B cell (primary cell): ENCODE results near the gene C19orf81. TPM values are rescaled to one million over a fixed set of nuclear protein-coding genes. Genes with fewer than 3 reads are reported as not detected.

Experiments used
- ATAC-seq: fragments of 200-7000 bp; cut with Tn5 transposase; one replicate; pipeline ENCODE4 v1.10.0; 2021; ENCODE audit warnings: low read depth, mild to moderate bottlenecking, moderate number of reproducible peaks, moderate library complexity
- CTCF ChIA-PET: fragments of 350-600 bp; sonication (Branson Sonifier 250); formaldehyde crosslinking; loops from one replicate; lab custom pipeline; 2021; ENCODE audit warnings: antibody characterized with exemption, inconsistent platforms; lab: Charles Lee
- POLR2A ChIA-PET: fragments of 350-600 bp; sonication (Branson Sonifier 250); formaldehyde crosslinking; loops from one replicate; lab custom pipeline; 2021; ENCODE audit warnings: antibody characterized with exemption; lab: Charles Lee
- DNase-seq: peaks from one replicate; pipeline ENCODE4 v3.0.0; 2013
- H2AFZ ChIP-seq: 2 replicates; pipeline ENCODE4 v1.6.1; 2012; ENCODE audit warnings: mild to moderate bottlenecking, low read depth, low read length; ENCODE audit not compliant: insufficient read depth, poor library complexity, severe bottlenecking
- H3K27ac ChIP-seq, 2 donors: 1 replicate in 1 of 2; 2 replicates in 1 of 2; pipeline ENCODE4 v1.5.1; 2012 to 2013; ENCODE audit warnings: low read length in 2 of 2, mild to moderate bottlenecking in 2 of 2, moderate library complexity in 1 of 2
- H3K27me3 ChIP-seq, 4 experiments: fragments of 200-600 bp in 1 of 4; sonication (generic) in 1 of 4; replicated peaks in 1 of 4; 1 replicate in 2 of 4; 2 replicates in 2 of 4; pipeline versions ENCODE4 v1.6.1 to v1.7.0; 2013 to 2016; ENCODE audit warnings: low read length in 3 of 4, mild to moderate bottlenecking in 2 of 4, mixed read lengths in 1 of 4, moderate library complexity in 1 of 4; ENCODE audit not compliant: insufficient read depth in 4 of 4, control insufficient read depth in 3 of 4; ENCODE audit errors: control extremely low read depth in 1 of 4
- H3K36me3 ChIP-seq, 2 experiments: replicated peaks in 1 of 2; 1 replicate in 1 of 2; 2 replicates in 1 of 2; pipeline versions ENCODE4 v1.6.1 to v1.7.1; 2013; ENCODE audit warnings: low read length in 1 of 2; ENCODE audit not compliant: insufficient read depth in 2 of 2, control insufficient read depth in 1 of 2; ENCODE audit errors: control extremely low read depth in 1 of 2, extremely low read depth in 1 of 2
- H3K4me1 ChIP-seq, 2 donors: fragments of 200-600 bp in 1 of 2; sonication (generic) in 1 of 2; 1 replicate in 1 of 2; 2 replicates in 1 of 2; pipeline versions ENCODE4 v1.5.1 to v1.6.1; 2013 to 2017; ENCODE audit warnings: low read length in 2 of 2; ENCODE audit not compliant: control insufficient read depth in 2 of 2, insufficient read depth in 2 of 2
- H3K4me2 ChIP-seq: replicated peaks from 2 replicates; pipeline ENCODE3; 2012; ENCODE audit warnings: mild to moderate bottlenecking, low read depth, low read length; ENCODE audit not compliant: poor library complexity, severe bottlenecking
- H3K4me3 ChIP-seq, 5 experiments: fragments of 200-600 bp in 1 of 5; sonication (generic) in 1 of 5; 1 replicate in 3 of 5; 2 replicates in 2 of 5; pipeline versions ENCODE4 v1.5.1 to v1.7.0; 2011 to 2016; ENCODE audit warnings: low read length in 4 of 5, mild to moderate bottlenecking in 4 of 5, low read depth in 2 of 5, control low read depth in 1 of 5, moderate library complexity in 1 of 5; ENCODE audit not compliant: insufficient read depth in 1 of 5; ENCODE audit errors: control extremely low read depth in 1 of 5, extremely low read depth in 1 of 5
- H3K79me2 ChIP-seq: fragments of 200-600 bp; sonication (generic); one replicate; pipeline ENCODE4 v1.6.0; 2016; ENCODE audit warnings: low read length; ENCODE audit not compliant: control insufficient read depth, insufficient read depth
- H3K9ac ChIP-seq: fragments of 200-600 bp; sonication (generic); 2 replicates; pipeline ENCODE4 v1.6.1; 2017; ENCODE audit warnings: mild to moderate bottlenecking, low read length, moderate library complexity
- H3K9me3 ChIP-seq, 3 donors: one replicate each; pipeline versions ENCODE4 v1.6.1 to v1.7.1; 2013; ENCODE audit warnings: low read length in 2 of 3; ENCODE audit not compliant: control insufficient read depth in 2 of 3, insufficient read depth in 1 of 3; ENCODE audit errors: control extremely low read depth in 1 of 3
- H4K20me1 ChIP-seq: 2 replicates; pipeline ENCODE4 v1.6.0; 2012; ENCODE audit warnings: mild to moderate bottlenecking, low read length; ENCODE audit not compliant: insufficient read depth, control insufficient read depth, poor library complexity, severe bottlenecking
- H3K27ac Mint-ChIP-seq: one replicate; pipeline ENCODE4 v1.8.0; 2021; ENCODE audit warnings: mixed read lengths
- H3K27me3 Mint-ChIP-seq: one replicate; pipeline ENCODE4 v1.8.0; 2021; ENCODE audit warnings: mixed read lengths
- H3K4me1 Mint-ChIP-seq: one replicate; pipeline ENCODE4 v1.8.0; 2021; ENCODE audit warnings: mixed read lengths
- H3K4me3 Mint-ChIP-seq: one replicate; pipeline ENCODE4 v1.8.0; 2021; ENCODE audit warnings: mixed read lengths
- H3K9me3 Mint-ChIP-seq: one replicate; pipeline ENCODE4 v1.8.0; 2022; ENCODE audit warnings: mixed read lengths; ENCODE audit not compliant: insufficient read depth
- EZH2 ChIP-seq: IDR thresholded peaks from 2 replicates; pipeline ENCODE4 v1.6.1; 2012; ENCODE audit warnings: borderline replicate concordance, low read depth, mild to moderate bottlenecking, moderate library complexity, low read length; ENCODE audit not compliant: insufficient read depth, poor library complexity, severe bottlenecking
- WGBS: methylation state at CpG from one replicate; pipeline ENCODE4 v1.1.5; 2013; ENCODE audit warnings: missing lambda C conversion rate; ENCODE audit not compliant: insufficient coverage; 5-methylcytosine and 5-hydroxymethylcytosine counted together
- intact Hi-C: fragments of 100-400 bp; cut with micrococcal nuclease; formaldehyde crosslinking; loops from one replicate; pipeline ENCODE4 v1.10.0; 2022
- polyA plus RNA-seq: library from polyadenylated mRNA; depleted of rRNA; stranded (reverse); fragments of >200 nt; gene quantifications from 2 replicates; pipeline ENCODE4 v1.2.3, GENCODE V29; 2012
- total RNA-seq, 2 donors: library from RNA; stranded (reverse); fragments of 120-200 nt in 1 of 2; gene quantifications; 1 replicate in 1 of 2; 2 replicates in 1 of 2; pipeline versions ENCODE4 v1.2.3 to v1.2.4, GENCODE V29; 2013 to 2022
- TF ChIP-seq, protein P1 (sequence below): fragments of 200-600 bp; IDR thresholded peaks from one replicate; pipeline ENCODE4 v1.8.0; 2022; ENCODE audit warnings: antibody characterized with exemption, mild to moderate bottlenecking

C19orf81 gene
- total and polyA plus RNA-seq, 2 donors (not counting 1 experiment from before 2014, with no cell fraction given), result 0.37 TPM; not detected in 1

DNA sequence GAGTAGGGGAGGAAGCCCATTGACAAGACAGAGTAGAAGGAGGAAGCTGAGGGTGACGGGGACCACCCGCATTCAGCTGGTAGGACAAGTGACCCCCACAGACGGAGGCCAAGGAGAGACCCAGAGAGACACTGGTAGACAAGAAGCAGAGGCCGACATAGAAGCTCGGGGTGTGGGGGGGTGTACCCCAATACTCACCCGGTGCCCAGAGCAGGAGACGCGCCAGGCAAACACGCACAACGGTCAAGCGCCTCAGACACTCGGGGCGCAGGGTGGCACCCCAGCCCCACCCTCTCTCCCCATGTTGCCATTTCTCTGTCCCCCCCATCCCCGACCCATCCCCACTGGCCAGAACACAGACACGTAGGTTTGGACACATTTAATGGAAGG is 46.8 kb downstream of the C19orf81 start:
- Histone ChIP-seq H3K9me3 (peaks cover 0 to 19% (median 0%) of the 10 kb centered on the region in 3 donors), H3K27me3 (peaks cover 0 to 58% (median 25%) of the 10 kb centered on the region in 4 experiments), H3K9ac (no peak overlapping the region), H3K27ac (no peak overlapping the region), H3K4me1 (peaks cover 0 to 14% of the 10 kb centered on the region in 2 donors), H4K20me1 (no peaks in the 10 kb centered on the region), H3K4me3 (no peak overlapping the region), H3K79me2 (no peaks in the 10 kb centered on the region), H3K4me2 (no peak overlapping the region), H2AFZ (no peak overlapping the region), H3K36me3 (no peaks in the 10 kb centered on the region)
- Mint-ChIP-seq H3K27me3 (peaks cover 58% of the 10 kb centered on the region), H3K4me3 (no peak overlapping the region), H3K27ac (no peak overlapping the region), H3K9me3 (no peaks in the 10 kb centered on the region), H3K4me1 (peaks cover 2% of the 10 kb centered on the region)
- ATAC-seq, result no peak
- ChIA-PET CTCF (no interaction called here), POLR2A (no interaction called here)
- no peak for DNase-seq
- WGBS, result 39% methylated on average over 5 of the region's 15 CpGs
- no peak for TF ChIP-seq EZH2
- TF ChIP-seq, protein P1, sequence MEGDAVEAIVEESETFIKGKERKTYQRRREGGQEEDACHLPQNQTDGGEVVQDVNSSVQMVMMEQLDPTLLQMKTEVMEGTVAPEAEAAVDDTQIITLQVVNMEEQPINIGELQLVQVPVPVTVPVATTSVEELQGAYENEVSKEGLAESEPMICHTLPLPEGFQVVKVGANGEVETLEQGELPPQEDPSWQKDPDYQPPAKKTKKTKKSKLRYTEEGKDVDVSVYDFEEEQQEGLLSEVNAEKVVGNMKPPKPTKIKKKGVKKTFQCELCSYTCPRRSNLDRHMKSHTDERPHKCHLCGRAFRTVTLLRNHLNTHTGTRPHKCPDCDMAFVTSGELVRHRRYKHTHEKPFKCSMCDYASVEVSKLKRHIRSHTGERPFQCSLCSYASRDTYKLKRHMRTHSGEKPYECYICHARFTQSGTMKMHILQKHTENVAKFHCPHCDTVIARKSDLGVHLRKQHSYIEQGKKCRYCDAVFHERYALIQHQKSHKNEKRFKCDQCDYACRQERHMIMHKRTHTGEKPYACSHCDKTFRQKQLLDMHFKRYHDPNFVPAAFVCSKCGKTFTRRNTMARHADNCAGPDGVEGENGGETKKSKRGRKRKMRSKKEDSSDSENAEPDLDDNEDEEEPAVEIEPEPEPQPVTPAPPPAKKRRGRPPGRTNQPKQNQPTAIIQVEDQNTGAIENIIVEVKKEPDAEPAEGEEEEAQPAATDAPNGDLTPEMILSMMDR, result no peak
- intact Hi-C loops, result no loop called here

DNA sequence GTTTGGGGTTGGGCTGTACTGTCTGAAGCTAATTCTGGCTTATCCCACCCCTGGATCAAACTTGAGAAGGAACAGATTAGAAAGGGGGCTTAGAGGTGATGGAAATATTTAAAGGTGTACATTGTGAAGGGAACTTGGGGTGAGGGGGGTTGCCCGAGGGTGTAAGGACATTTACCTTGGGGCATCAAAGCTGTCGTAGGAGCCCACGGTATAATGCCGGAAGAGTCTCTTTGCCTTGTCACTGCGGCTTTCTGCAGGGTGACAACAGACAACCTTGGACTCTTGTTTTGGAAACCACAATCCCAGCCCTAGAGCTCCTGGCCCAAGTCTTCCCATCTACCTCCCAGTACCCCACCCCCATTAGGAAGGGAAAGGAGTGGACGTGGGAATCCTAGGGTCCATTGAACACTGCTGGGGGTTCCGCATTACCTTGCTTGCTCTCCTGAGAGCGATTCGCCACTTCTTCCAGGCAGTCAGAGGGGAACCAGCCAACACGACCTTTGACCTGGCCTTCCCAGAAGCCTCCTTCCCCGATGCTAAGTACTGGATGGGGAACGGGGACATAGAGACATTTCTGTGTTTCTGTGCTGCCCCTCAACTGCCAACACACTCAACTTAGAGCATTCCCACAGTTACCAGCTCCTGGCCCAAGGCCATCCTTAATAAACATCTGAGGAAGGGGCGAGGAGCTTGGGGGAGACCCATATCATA is 48.3 kb downstream of the C19orf81 start:
- Mint-ChIP-seq H3K4me3 (no peak overlapping the region), H3K9me3 (no peaks in the 10 kb centered on the region), H3K27ac (no peak overlapping the region), H3K27me3 (peaks cover 54% of the 10 kb centered on the region), H3K4me1 (peaks cover 2% of the 10 kb centered on the region)
- H3K27ac ChIP-seq, result no peak overlapping the region
- H3K4me3 ChIP-seq, result no peak overlapping the region
- H3K27me3 ChIP-seq, result peaks cover 0 to 50% (median 23%) of the 10 kb centered on the region in 4 experiments
- no peak overlapping the region for H2AFZ ChIP-seq
- H3K9me3 ChIP-seq, result peaks cover 0 to 19% (median 0%) of the 10 kb centered on the region in 3 donors
- POLR2A ChIA-PET, result no interaction called here
- WGBS, result 89% methylated on average over 9 of the region's 13 CpGs
- TF ChIP-seq, protein P1, result no peak
- no peak for TF ChIP-seq EZH2
- H3K4me1 ChIP-seq, result peaks cover 0 to 14% of the 10 kb centered on the region in 2 donors
- CTCF ChIA-PET, result no interaction called here
- no peaks in the 10 kb centered on the region for H3K36me3 ChIP-seq
- no peak for DNase-seq
- H3K9ac ChIP-seq, result no peak overlapping the region
- ATAC-seq, result no peak
- H3K4me2 ChIP-seq, result no peak overlapping the region
- no peaks in the 10 kb centered on the region for H4K20me1 ChIP-seq
- intact Hi-C loops, result no loop called here
- no peaks in the 10 kb centered on the region for H3K79me2 ChIP-seq
